Neural progenitor cell (in vitro differentiated cells): ENCODE results near the gene TNFRSF13B.

Experiments used
- CTCF ChIP-seq: fragments of 200-600 bp; sonication (generic); IDR thresholded peaks from 2 replicates; pipeline ENCODE4 v1.5.1; 2017; ENCODE audit warnings: antibody characterized with exemption, mild to moderate bottlenecking
- EZH2 ChIP-seq: fragments of 200-600 bp; sonication (generic); IDR thresholded peaks from 2 replicates; pipeline ENCODE4 v1.6.1; 2017; ENCODE audit warnings: antibody characterized with exemption, mild to moderate bottlenecking, moderate library complexity

GRCh38 chr17:17018021-17018441 lies 46.1 kb upstream of the TNFRSF13B start:
- TF ChIP-seq CTCF = no peak
- TF ChIP-seq EZH2 = no peak
